RWPE2 (cell line): ENCODE data around the gene SREK1IP1.

Experiments used
- ATAC-seq: fragments of 200-7000 bp; cut with Tn5 transposase; 3 replicates; pipeline ENCODE4 v1.9.1; 2021; ENCODE audit warnings: low read depth
- DNase-seq: peaks from one replicate; pipeline ENCODE4 v3.0.0-alpha.2; 2020; ENCODE audit warnings: low spot score
- H3K27ac ChIP-seq: fragments of 450-650 bp; 2 replicates; pipeline ENCODE4 v1.5.1; 2017; ENCODE audit warnings: mild to moderate bottlenecking; ENCODE audit not compliant: poor library complexity, severe bottlenecking
- H3K27me3 ChIP-seq: fragments of 250-450 bp; sonication (Bioruptor Pico); 2 replicates; pipeline ENCODE4 v1.5.1; 2021; ENCODE audit warnings: mild to moderate bottlenecking, moderate library complexity; ENCODE audit not compliant: insufficient read depth, poor library complexity, severe bottlenecking
- H3K36me3 ChIP-seq: fragments of 250-450 bp; sonication (Bioruptor Pico); 2 replicates; pipeline ENCODE4 v1.5.1; 2020; ENCODE audit warnings: low read depth, mild to moderate bottlenecking, moderate library complexity
- H3K4me1 ChIP-seq: fragments of 250-450 bp; sonication (Bioruptor Pico); 2 replicates; pipeline ENCODE4 v1.5.1; 2021; ENCODE audit warnings: mild to moderate bottlenecking, moderate library complexity; ENCODE audit not compliant: insufficient read depth, poor library complexity, severe bottlenecking
- H3K4me3 ChIP-seq: fragments of 250-450 bp; sonication (Bioruptor Pico); 2 replicates; pipeline ENCODE4 v1.5.1; 2021; ENCODE audit warnings: mild to moderate bottlenecking, moderate library complexity; ENCODE audit not compliant: severe bottlenecking
- H3K9me3 ChIP-seq: fragments of 250-450 bp; sonication (Bioruptor Pico); 2 replicates; pipeline ENCODE4 v1.5.1; 2021; ENCODE audit warnings: mild to moderate bottlenecking, moderate library complexity; ENCODE audit not compliant: severe bottlenecking
- CTCF ChIP-seq: fragments of 450-650 bp; IDR thresholded peaks from one replicate; pipeline ENCODE4 v1.5.1; 2017; ENCODE audit warnings: mild to moderate bottlenecking, moderate library complexity; ENCODE audit not compliant: poor library complexity, severe bottlenecking

The SREK1IP1 gene

GRCh38 chr5:64807520-64807919 lies 39.0 kb upstream of the SREK1IP1 start:
- no peak for ATAC-seq
- H3K36me3 ChIP-seq = peaks cover 43% of the 10 kb centered on the region
- H3K27ac ChIP-seq = no peak overlapping the region
- no peak for TF ChIP-seq CTCF
- H3K9me3 ChIP-seq = no peaks in the 10 kb centered on the region
- no peak for DNase-seq
- no peaks in the 10 kb centered on the region for H3K4me1 ChIP-seq
- no peak overlapping the region for H3K4me3 ChIP-seq
- H3K27me3 ChIP-seq = no peaks in the 10 kb centered on the region

GRCh38 chr5:64806537-64806936 lies 38.0 kb upstream of the SREK1IP1 start:
- no peak overlapping the region for H3K27ac ChIP-seq
- no peak for ATAC-seq
- H3K4me1 ChIP-seq = no peaks in the 10 kb centered on the region
- no peak for DNase-seq
- no peak overlapping the region for H3K4me3 ChIP-seq
- H3K27me3 ChIP-seq = no peaks in the 10 kb centered on the region
- no peak for TF ChIP-seq CTCF
- H3K9me3 ChIP-seq = no peaks in the 10 kb centered on the region
- peaks cover 48% of the 10 kb centered on the region for H3K36me3 ChIP-seq

GRCh38 chr5:64800926-64801325 lies 32.4 kb upstream of the SREK1IP1 start:
- no peaks in the 10 kb centered on the region for H3K9me3 ChIP-seq
- no peak for TF ChIP-seq CTCF
- DNase-seq (no peak), ATAC-seq (no peak)
- H3K36me3 ChIP-seq = peaks cover 55% of the 10 kb centered on the region
- H3K4me1 ChIP-seq = no peaks in the 10 kb centered on the region
- H3K27ac ChIP-seq = no peak overlapping the region
- H3K4me3 ChIP-seq = no peak overlapping the region
- H3K27me3 ChIP-seq = no peaks in the 10 kb centered on the region

- no peak for DNase-seq
- Histone ChIP-seq H3K4me1 (no peaks in the 10 kb centered on the region), H3K4me3 (no peak overlapping the region), H3K27ac (no peak overlapping the region), H3K36me3 (peaks cover 38% of the 10 kb centered on the region), H3K9me3 (no peaks in the 10 kb centered on the region), H3K27me3 (no peaks in the 10 kb centered on the region)
- TF ChIP-seq CTCF = no peak
- ATAC-seq = no peak
Measured at GRCh38 chr5:64796301-64796700, 27.8 kb upstream of the SREK1IP1 start.

- Histone ChIP-seq H3K27me3 (no peaks in the 10 kb centered on the region), H3K27ac (no peak overlapping the region), H3K9me3 (no peaks in the 10 kb centered on the region), H3K4me1 (peaks cover 7% of the 10 kb centered on the region), H3K36me3 (peaks cover 31% of the 10 kb centered on the region), H3K4me3 (no peak overlapping the region)
- TF ChIP-seq CTCF = no peak
- ATAC-seq (no peak), DNase-seq (no peak)
Measured at GRCh38 chr5:64794053-64794770, 25.7 kb upstream of the SREK1IP1 start.
